Testis (tissue), 2 donors: ENCODE measurements around the gene ORMDL3.

Source experiments
- CTCF ChIP-seq, 3 experiments: fragments of 450-650 bp in 2 of 3; fragments of 200-600 bp in 1 of 3; sonication (generic) in 1 of 3; IDR thresholded peaks; one replicate each; pipeline ENCODE4 v1.5.1; 2016 to 2019; ENCODE audit warnings: antibody characterized with exemption in 3 of 3, mild to moderate bottlenecking in 2 of 3, moderate library complexity in 1 of 3
- POLR2A ChIP-seq: fragments of 450-650 bp; IDR thresholded peaks from one replicate; pipeline ENCODE4 v1.6.1; 2017; ENCODE audit warnings: antibody characterized with exemption, mild to moderate bottlenecking, moderate library complexity

GRCh38 chr17:39925282-39926134 is 1.9 kb downstream of the ORMDL3 start:
- TF ChIP-seq CTCF (IDR thresholded peaks at IDR 0.05) (no peak), POLR2A (no peak)
